Bronchial epithelial cell (primary cell): ENCODE measurements around the gene KIRREL1. TPM values are rescaled to one million over a fixed set of nuclear protein-coding genes. Genes with fewer than 3 reads are reported as not detected.

Experiments
- DNase-seq: peaks from one replicate; pipeline ENCODE4 v3.0.0-alpha.2; 2010; ENCODE audit warnings: low read depth
- FAIRE-seq: peaks from 2 replicates; lab custom pipeline; 2011; peaks lifted over from hg19 to GRCh38; lab: Jason Lieb, UNC
- H3K27me3 ChIP-seq: 2 replicates; pipeline ENCODE4 v1.5.1; 2011; ENCODE audit warnings: low read length; ENCODE audit not compliant: control insufficient read depth, insufficient read depth
- H3K36me3 ChIP-seq: 2 replicates; pipeline ENCODE4 v1.5.1; 2011; ENCODE audit warnings: low read length; ENCODE audit not compliant: control insufficient read depth, insufficient read depth
- H3K4me3 ChIP-seq: 2 replicates; pipeline ENCODE4 v1.5.1; 2011; ENCODE audit warnings: mild to moderate bottlenecking, low read depth, low read length, control low read depth
- CTCF ChIP-seq: IDR thresholded peaks from 2 replicates; pipeline ENCODE4 v1.5.1; 2011; ENCODE audit warnings: mild to moderate bottlenecking, moderate library complexity, low read length, control low read depth, inconsistent platforms; ENCODE audit not compliant: insufficient read depth, severe bottlenecking
- total RNA-seq: library from RNA; depleted of rRNA; stranded (reverse); fragments of >200 nt; gene quantifications from 2 replicates; pipeline ENCODE4 v1.2.1, GENCODE V29; 2014

The KIRREL1 gene
- total RNA-seq, 1 donor from 2014 or later, result 24.2 TPM

GRCh38 chr1:158008630-158009029 lies 15.2 kb downstream of the KIRREL1 start:
- FAIRE-seq (peak; percentile 80), DNase-seq (peak; percentile 60)
- TF ChIP-seq CTCF, result no peak
- no peak overlapping the region for H3K4me3 ChIP-seq
- peaks cover 1% of the 10 kb centered on the region for H3K36me3 ChIP-seq
- H3K27me3 ChIP-seq, result no peaks in the 10 kb centered on the region

GRCh38 chr1:158011714-158012113 lies 18.3 kb downstream of the KIRREL1 start:
- Histone ChIP-seq H3K27me3 (no peaks in the 10 kb centered on the region), H3K36me3 (peaks cover 1% of the 10 kb centered on the region), H3K4me3 (no peak overlapping the region)
- DNase-seq, result no peak
- FAIRE-seq, result no peak
- TF ChIP-seq CTCF, result no peak

- no peaks in the 10 kb centered on the region for H3K27me3 ChIP-seq
- no peak for DNase-seq
- FAIRE-seq, result no peak
- H3K36me3 ChIP-seq, result peaks cover 1% of the 10 kb centered on the region
- no peak overlapping the region for H3K4me3 ChIP-seq
- TF ChIP-seq CTCF, result no peak
Observed at GRCh38 chr1:158013840-158014730, 20.6 kb downstream of the KIRREL1 start.

- Histone ChIP-seq H3K4me3 (no peak overlapping the region), H3K36me3 (peaks cover 1% of the 10 kb centered on the region), H3K27me3 (no peaks in the 10 kb centered on the region)
- DNase-seq (no peak), FAIRE-seq (no peak)
- TF ChIP-seq CTCF, result no peak
Observed at GRCh38 chr1:158014731-158015320, 21.4 kb downstream of the KIRREL1 start.

GRCh38 chr1:158016651-158017335 lies 23.3 kb downstream of the KIRREL1 start:
- Histone ChIP-seq H3K27me3 (no peaks in the 10 kb centered on the region), H3K4me3 (no peak overlapping the region), H3K36me3 (peaks cover 1% of the 10 kb centered on the region)
- TF ChIP-seq CTCF, result no peak
- FAIRE-seq (peak; percentile 97), DNase-seq (peak; percentile 93)
